ENCODE data around the gene CIITA.
"Not testable (repeated sequence)": the region's sequence is repeated elsewhere in the genome, so short reads cannot be mapped to it uniquely, and the experiment has no call there.

Gene CIITA, protein sequence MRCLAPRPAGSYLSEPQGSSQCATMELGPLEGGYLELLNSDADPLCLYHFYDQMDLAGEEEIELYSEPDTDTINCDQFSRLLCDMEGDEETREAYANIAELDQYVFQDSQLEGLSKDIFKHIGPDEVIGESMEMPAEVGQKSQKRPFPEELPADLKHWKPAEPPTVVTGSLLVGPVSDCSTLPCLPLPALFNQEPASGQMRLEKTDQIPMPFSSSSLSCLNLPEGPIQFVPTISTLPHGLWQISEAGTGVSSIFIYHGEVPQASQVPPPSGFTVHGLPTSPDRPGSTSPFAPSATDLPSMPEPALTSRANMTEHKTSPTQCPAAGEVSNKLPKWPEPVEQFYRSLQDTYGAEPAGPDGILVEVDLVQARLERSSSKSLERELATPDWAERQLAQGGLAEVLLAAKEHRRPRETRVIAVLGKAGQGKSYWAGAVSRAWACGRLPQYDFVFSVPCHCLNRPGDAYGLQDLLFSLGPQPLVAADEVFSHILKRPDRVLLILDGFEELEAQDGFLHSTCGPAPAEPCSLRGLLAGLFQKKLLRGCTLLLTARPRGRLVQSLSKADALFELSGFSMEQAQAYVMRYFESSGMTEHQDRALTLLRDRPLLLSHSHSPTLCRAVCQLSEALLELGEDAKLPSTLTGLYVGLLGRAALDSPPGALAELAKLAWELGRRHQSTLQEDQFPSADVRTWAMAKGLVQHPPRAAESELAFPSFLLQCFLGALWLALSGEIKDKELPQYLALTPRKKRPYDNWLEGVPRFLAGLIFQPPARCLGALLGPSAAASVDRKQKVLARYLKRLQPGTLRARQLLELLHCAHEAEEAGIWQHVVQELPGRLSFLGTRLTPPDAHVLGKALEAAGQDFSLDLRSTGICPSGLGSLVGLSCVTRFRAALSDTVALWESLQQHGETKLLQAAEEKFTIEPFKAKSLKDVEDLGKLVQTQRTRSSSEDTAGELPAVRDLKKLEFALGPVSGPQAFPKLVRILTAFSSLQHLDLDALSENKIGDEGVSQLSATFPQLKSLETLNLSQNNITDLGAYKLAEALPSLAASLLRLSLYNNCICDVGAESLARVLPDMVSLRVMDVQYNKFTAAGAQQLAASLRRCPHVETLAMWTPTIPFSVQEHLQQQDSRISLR

DNA sequence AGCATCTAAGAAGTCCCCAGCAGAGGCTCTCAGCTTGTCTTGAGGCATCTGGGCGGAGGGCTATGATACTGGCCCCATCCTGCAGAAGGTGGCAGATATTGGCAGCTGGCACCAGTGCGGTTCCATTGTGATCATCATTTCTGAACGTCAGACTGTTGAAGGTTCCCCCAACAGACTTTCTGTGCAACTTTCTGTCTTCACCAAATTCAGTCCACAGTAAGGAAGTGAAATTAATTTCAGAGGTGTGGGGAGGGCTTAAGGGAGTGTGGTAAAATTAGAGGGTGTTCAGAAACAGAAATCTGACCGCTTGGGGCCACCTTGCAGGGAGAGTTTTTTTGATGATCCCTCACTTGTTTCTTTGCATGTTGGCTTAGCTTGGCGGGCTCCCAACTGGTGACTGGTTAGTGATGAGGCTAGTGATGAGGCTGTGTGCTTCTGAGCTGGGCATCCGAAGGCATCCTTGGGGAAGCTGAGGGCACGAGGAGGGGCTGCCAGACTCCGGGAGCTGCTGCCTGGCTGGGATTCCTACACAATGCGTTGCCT is at the start of gene CIITA:
TSS of gene CIITA (plus strand) at position 404 of the 543 bp plus-strand sequence. CDS start at position 533, 129 bp downstream.
- DNase-seq: peak; percentile 93 to 94

DNA sequence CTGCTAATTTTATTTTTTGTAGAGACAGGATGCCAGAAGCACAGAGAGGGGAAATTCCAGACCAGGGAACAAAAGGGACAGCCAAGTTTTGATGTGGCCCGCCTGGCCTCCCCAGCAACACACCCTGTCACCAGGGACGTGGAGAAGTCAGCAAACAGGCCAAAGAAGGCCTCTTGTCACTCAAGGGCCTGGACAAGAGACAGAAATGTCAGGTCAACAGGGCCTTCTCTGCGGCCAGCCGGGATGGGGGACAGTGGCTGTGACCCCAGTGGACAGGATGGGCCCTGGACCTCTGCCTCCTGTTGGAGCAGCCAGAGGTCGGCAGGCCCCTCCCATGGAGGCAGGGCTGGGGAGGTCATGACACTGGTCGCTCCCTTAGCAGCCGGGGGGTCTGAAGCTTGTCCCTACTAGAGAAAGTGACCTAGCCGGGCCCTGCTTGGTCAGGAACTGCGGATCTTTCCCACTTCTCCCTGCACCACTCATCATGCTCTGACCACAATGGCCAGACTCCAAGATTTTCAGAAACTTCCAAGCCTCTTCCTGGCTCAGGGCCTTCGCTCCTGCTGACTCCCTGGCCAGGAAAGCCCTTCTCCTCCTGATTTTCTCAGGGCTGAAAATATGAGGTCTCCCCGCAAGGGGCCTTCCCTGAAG is 49.2 kb upstream of the CIITA start:
- no peak for DNase-seq

DNA sequence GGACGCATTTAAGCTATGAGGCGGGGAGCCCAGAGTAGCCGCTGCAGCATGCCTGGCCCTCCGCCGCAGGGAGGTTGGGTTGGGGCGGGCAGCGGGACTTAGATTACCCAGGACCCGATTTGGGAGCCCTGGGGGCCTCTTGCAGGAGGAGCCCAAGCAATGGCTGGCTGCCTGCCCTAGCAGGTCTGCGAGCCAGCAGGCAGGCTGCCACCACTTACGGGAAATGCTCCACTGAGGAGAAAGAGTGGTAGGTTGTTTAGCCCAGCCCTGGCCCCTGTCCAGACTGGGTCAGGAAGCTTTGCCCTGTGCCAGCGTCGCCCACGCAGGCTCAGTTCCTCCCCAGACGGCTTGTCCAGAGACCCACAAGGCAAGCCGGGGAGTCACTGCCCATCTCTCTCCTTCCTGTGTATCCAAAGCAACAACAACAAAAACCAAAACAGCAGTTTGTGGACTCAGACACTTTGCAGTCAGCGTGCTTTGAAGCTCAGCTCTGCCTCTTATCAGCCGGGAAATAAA is 48.1 kb upstream of the CIITA start:
- DNase-seq: peak; percentile 86 to 95

DNA sequence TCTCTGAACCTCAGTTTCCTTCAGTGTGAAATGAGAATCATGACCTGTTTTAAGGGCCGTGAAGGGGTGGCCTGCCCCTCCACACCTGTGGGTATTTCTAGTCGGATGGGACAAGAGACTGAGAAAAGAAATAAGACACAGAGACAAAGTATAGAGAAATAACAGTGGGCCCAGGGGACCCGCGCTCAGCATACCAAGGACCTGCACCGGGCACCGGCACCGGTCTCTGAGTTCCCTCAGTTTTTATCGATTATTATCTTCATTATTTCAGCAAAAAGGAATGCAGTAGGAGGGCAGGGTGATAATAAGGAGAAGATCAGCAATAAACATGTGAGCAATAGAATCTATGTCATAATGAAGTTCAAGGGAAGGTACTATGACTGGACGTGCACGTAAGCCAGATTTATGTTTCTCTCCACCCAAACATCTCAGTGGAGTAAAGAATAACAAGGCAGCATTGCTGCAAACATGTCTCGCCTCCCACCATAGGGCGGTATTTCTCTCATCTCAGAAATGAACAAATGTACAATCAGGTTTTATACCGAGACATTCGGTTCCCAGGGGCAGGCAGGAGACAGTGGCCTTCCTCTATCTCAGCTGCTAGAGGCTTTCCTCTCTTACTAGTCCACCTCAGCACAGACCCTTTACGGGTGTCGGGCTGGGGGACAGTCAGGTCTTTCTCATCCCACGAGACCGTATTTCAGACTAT is 47.5 kb upstream of the CIITA start:
- DNase-seq: not testable (repeated sequence)

DNA sequence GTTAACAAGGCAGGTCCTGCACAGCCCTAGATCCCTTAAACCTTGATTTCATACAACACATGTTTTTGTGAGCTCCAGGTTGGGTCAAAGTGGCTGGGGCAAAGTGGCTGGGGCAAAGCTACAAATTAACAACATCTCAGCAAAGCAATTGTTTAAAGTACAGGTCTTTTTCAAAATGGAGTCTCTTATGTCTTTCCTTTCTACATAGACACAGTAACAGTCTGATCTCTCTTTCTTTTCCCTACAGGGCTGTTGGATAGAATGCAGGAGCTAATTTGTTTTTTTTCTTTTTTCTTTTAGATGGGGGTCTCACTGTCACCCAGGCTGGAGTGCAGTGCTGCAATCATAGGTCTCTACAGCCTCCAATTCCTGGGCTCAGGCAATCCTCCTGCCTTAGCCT is 46.8 kb upstream of the CIITA start:
- not testable (repeated sequence) for DNase-seq

DNA sequence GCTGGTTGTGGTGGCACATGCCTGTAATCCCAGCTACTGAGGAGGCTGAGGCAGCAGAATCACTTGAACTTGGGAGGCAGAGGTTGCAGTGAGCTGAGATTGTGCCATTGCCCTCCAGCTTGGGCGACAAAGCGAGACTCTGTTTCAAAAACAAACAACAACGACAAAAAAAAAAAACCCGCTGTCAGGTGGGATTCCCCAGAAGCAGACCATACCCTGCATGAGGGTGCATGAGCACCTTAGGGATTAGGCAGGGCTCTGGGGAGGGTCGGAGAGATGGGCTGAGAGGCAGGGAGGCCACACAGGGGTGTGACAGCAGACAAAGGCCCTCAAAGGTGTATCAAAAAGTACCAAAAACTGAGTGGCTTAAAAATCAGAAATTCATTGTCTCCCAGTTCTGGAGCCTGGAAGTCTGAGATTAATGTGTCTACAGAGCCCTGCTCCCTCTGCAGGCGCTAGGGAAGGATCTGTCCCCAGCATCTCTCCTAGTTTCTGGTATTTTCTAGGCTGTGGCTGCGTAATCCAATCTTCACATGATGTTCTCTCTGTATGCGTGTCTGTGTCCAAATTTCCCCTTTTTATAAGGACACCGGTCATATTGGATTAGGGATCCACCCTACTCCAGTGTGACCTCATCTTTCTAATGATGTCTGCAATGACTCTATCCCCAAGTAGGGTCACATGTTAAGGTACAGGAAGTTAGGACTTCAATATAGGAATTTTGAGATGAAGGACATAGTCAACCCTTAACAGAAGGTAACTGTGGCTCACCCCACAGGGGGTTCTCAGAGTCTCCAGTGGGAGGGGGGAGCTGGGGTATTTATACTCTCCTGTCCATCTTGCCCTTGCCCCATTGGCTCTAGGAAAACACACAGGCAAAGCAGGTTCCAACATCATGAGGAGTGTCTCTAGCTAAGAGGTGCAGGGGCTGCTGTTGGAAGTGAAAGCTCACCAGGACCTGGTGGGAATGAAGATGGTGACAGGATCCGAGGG is 44.8 kb upstream of the CIITA start:
- peak; percentile 86 to 98 for DNase-seq

DNA sequence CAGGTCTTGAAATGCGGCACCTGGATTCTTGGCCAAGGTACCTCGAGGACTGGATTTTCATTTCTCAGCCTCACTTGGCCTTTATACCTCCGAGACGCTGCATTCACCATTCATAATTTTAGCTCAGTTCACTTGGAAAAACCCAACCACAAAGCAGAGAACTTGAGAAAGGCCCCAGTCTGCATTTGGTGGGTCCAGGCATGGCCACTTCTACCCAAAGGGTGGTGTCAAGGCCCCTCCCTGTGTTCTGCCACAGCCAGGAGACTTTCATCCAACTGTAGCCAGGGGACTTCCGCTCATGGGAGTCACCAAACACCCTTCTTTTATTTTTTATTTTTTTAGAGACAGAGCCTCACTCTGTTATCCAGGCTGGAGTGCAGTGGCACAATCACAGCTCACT is 43.7 kb upstream of the CIITA start:
- DNase-seq: no peak

DNA sequence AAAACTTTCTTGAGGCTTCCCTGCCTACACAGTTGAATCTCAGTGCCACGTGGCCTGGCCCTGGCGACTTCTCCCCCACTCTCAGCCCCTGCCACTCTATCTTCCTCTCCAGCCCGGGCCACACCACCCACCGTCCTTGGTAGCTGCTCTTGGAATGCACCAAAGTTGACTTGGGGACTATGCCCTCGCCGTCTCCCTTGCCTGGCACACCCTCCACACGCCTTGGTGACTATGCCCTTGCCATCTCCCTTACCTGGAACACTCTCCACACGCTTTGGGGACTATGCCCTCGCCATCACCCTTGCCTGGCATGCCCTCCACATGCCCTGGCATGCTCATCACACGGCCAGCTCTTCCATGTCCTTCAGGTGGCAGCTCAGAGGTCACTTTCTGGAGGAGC is 42.9 kb upstream of the CIITA start:
- no peak for DNase-seq

DNA sequence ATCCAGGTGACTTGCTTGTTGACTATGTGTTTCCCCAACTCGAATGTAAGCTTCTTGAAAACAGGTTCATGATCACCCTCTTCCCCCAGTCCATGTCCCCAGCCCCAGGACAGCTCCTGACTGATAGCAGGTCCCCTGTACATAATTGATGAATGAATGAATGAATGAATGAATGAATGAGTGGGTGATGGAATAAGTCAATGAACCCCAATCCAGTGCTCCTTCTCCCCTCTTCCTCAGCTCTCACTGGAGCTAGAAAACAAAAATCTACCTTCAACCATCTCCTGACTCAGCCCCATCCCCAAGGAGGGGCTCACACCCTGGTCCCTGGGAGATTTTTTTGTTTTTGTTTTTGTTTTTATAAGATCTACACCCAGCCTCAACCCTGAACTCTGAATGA is 42.2 kb upstream of the CIITA start:
- no peak for DNase-seq

DNA sequence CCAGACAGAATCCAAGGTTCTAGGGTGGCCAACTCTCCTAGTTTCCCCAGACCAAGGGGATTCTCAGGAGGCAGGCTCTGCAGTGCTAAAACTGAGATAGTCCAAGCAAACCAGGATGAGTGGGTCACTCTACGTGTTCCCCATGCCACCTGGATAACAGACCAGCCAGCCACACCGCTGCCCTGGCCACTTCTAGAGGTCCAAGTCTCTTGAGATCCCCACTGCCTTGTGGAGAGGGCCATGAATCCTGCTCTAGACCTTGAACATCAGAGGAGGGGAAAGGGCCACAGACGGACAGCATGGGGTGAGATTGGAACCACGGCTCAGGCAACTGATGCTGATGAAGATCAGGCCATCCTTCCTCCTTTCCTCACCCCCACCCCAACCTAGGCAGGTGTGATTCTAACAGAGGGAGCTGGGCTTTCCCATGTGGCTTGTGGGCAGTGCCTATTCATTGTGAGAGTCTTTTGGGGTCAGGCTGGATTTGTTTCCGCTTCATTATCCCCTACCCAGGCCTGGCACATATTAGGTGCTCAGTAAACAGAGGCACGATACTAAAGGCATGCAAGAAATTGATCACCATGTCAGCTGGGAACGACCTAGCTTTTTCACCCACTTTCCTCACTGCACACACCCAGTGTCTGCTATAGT is 41.6 kb upstream of the CIITA start:
- no peak for DNase-seq

DNA sequence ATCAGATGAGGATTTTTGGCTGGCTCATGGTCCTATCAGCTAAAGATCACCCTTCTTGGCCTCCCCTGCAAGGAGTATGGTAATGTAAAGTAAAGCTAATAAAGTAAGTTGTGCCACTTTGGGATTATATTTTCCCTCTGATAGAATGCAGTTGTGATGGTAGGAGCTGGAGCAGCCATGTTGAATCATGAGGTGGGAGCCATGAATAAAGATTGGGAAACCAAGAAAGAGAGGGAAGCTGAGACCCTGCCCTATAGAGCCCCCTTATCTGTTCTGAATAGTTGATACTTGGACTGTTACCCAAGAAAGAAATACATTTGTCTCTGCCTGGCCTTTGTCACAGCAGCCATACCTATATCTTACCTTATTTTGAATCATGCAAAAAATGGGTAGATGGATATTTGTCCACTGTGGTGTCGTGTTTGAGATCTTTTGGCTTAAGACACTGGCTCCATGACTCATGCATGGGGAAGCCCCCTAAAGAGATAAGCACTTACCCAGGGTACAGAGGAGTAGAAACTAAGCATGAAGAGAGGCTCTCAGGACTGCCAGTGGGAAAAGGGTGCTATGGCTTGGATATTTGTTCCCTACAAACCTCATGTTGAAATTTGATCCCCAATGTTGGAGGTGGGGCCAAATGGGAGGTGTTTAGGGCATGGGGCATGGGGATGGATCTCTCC is 40.7 kb upstream of the CIITA start:
- DNase-seq: no peak

DNA sequence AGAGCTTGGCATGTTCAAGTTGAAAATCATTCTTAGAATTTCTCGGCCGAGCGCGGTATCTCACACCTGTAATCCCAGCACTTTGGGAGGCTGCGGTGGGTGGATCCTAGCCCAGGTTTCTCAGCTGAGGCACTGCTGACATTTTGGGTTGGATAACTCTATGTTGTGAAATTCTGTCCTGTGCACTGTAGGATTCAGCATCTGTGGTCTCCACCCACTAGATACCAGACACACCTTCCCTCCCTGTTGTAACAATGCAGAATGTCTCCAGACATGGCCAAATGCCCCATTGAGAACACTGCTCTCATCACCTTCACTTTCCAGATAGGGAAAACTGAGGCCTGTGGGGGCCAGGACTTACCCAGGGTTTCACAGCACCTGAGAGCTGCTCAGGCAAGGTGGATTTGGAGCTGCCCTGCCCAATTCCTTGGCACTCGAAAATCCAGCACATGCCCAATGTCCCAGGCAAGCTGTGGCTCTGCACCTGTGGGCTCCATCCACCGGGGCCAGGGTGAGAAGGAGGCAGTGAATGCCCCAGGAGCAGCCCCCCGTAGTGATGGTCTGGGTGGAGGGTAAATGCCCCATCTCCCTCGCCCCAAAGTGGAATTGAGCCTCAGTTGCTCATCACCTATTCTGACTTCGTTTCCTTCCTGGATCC is 38.3 kb upstream of the CIITA start:
- DNase-seq: no peak

DNA sequence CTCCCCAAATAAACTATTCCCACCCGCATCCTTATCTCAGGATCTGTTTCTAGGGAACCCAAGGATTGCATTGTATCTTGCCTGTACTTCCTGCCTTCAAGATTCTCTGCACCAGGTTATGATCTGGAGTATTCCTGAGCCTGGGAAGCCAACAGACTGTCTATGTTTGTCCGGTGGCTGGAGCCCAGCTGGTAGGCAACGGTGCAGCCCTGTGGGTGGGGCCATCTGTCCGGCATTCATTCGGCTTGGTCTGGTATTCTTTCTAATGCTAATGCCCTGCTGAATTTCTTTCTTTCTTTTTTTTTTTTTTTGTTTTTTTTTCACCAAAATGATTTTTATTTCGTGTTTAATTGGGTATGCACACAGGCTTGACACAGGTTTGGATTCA is 37.7 kb upstream of the CIITA start:
- DNase-seq: no peak

DNA sequence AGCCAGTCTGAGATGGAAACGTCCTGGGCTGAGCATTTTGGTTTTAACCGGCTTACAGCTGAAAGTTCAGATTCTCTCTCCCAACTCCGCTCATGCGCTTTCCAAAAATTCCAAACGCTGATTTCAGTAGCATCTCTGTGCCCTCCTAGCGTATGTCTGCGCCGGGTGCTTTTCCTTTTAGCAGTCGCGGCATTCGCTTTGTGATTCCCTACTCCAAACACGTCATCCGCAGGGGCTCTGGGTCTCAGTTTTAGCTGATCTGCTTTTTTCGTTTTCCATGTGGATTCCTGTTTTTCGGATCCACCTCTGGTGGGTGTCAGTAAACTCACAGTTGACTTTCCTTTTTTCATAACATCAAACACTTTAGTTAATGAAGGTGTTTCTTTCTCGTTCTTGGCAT is 36.3 kb upstream of the CIITA start:
- DNase-seq: no peak

DNA sequence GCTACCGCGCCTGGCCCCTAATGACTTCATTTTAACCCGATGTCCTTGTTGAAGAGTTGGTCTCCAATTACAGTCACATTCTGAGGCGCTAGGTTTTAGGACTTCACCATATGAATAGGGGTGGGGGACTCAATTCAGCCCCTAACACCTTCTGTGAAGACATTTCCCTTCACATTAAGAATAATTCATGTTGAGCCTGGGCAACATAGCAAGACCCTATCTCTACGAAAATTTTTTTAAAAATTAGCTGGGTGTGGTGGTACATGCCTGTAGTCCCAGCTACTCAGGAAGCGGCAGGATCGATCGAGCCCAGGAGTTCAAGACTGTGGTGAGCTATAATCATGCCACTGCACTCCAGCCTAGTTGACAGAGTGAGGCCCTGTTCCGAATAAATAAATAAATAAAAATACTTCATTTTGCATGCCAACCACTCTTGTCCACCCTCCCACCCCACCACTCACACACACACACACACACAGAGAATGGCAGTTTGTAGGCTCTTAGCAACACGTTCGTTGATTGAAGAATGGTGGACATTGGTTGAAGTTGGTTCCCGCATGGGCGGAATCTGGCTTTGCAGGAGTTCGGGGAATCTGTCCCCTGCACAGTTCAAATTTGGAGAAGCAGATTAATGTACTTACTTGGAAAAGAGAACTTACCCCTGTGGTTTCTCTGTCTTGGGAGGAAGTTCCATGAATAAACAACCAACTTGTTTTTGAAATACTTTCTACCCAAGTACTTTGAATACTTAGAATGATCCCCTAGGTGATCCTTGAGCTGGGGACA is 30.6 kb upstream of the CIITA start:
- peak; percentile 84 to 87 for DNase-seq

DNA sequence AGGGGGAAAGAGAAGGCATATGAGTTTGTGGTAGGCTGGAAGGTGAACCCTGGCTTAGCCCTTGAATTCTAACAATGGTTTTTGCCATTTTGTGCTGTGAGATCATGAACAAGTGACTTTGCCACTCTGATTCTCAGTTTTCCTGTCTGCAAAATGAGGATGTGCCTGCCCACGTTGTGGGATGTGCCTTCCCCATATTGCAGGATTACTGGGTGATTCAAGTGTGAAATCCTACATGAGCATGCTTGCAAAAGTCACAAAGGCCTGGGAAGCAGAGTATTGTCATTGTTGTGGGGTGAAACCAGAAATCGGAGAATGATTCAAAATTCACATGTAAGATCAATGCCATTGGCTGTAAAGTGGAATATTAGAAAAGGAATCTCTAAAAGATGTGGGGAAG is 29.8 kb upstream of the CIITA start:
- DNase-seq: peak; percentile 93 to 98

DNA sequence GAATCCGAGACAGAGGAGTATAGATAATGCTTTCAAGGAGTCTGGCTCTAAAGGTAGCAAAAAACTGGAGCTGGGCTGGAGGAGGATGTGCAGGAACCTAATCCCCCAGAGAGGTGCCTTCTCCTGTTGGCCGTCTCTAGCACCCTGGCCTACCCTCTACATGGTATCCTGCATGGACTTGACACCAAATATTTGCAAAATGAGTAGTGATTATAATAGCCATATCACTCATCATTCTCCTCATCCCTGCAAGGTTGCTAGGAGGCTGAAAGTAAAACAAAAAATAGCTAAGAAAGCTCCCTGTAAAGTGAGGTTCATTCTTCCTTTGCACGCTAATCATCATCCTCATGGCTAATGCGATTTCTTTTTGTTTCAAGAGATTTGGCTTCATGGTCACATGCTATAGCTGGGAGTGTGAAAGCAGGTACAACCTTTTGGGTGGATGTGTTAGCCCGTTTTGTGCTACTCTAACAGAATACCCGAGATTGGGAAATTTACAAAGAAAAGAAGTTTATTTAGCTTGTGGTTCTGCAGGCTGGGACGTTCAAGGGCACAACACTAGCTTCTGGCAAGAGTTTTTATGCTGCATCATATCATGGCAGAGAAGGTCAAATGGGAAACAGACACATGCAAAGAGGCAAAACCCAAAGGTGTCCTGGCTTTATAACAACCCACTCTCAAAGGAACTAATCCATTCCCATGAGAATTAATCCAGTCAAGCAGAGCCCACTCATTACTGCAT is 27.1 kb upstream of the CIITA start:
- no peak for DNase-seq

All from inflammatory macrophage treated with lipopolysaccharide for 1 hour (primary cell).